Fibroblast of peridontal ligament (primary cell): Measurements from ENCODE around the gene MAP3K4.

ENCODE experiments used
- DNase-seq: peaks from one replicate; pipeline ENCODE4 v3.0.0-alpha.2; 2010; ENCODE audit errors: extremely low read depth

Gene MAP3K4

GRCh38 chr6:161125591-161125990 is 134.0 kb downstream of the MAP3K4 start:
- DNase-seq = no peak

- DNase-seq = no peak
These were observed 135.6 kb downstream of the MAP3K4 start for GRCh38 chr6:161127071-161127740.

- DNase-seq = no peak
These were observed 136.7 kb downstream of the MAP3K4 start for GRCh38 chr6:161128230-161128629.

GRCh38 chr6:161128680-161129196 is 137.2 kb downstream of the MAP3K4 start:
- DNase-seq = peak; percentile 50

- DNase-seq = no peak
These were observed 139.0 kb downstream of the MAP3K4 start for GRCh38 chr6:161130541-161130940.

- no peak for DNase-seq
These were observed 139.6 kb downstream of the MAP3K4 start for GRCh38 chr6:161130967-161131766.

GRCh38 chr6:161132384-161132783 is 140.8 kb downstream of the MAP3K4 start:
- no peak for DNase-seq

GRCh38 chr6:161133963-161134362 is 142.4 kb downstream of the MAP3K4 start:
- DNase-seq = peak; percentile 8

- DNase-seq = no peak
These were observed 143.2 kb downstream of the MAP3K4 start for GRCh38 chr6:161134550-161135298.

- DNase-seq = no peak
These were observed 144.4 kb downstream of the MAP3K4 start for GRCh38 chr6:161135695-161136591.

GRCh38 chr6:161136655-161137054 is 145.1 kb downstream of the MAP3K4 start:
- DNase-seq = no peak

GRCh38 chr6:161137320-161137719 is 145.8 kb downstream of the MAP3K4 start:
- DNase-seq = no peak

- no peak for DNase-seq
These were observed 146.4 kb downstream of the MAP3K4 start for GRCh38 chr6:161137839-161138542.

GRCh38 chr6:161138543-161139303 is 147.2 kb downstream of the MAP3K4 start:
- DNase-seq = no peak

GRCh38 chr6:161139304-161139765 is 147.8 kb downstream of the MAP3K4 start:
- DNase-seq = no peak

- DNase-seq = no peak
These were observed 148.4 kb downstream of the MAP3K4 start for GRCh38 chr6:161139766-161140553.

GRCh38 chr6:161140554-161140875 is 148.9 kb downstream of the MAP3K4 start:
- no peak for DNase-seq

- DNase-seq = no peak
These were observed 149.6 kb downstream of the MAP3K4 start for GRCh38 chr6:161141173-161141572.

GRCh38 chr6:161142957-161143296 is 151.4 kb downstream of the MAP3K4 start:
- DNase-seq = no peak
